Rectal smooth muscle tissue (tissue), 1 donor: ENCODE data around the gene CASTOR1.

Source experiments
- H3K27ac ChIP-seq: one replicate; pipeline ENCODE4 v1.7.0; 2013; ENCODE audit warnings: low read depth, low read length, inconsistent platforms
- H3K27me3 ChIP-seq: one replicate; pipeline ENCODE4 v1.7.0; 2013; ENCODE audit warnings: low read length; ENCODE audit not compliant: control insufficient read depth, insufficient read depth
- H3K36me3 ChIP-seq: one replicate; pipeline ENCODE4 v1.7.0; 2013; ENCODE audit warnings: low read length; ENCODE audit not compliant: control insufficient read depth, insufficient read depth
- H3K4me1 ChIP-seq: one replicate; pipeline ENCODE4 v1.7.0; 2013; ENCODE audit warnings: low read length; ENCODE audit not compliant: control insufficient read depth, insufficient read depth
- H3K4me3 ChIP-seq: one replicate; pipeline ENCODE4 v1.7.0; 2013; ENCODE audit warnings: low read length
- H3K9ac ChIP-seq: one replicate; pipeline ENCODE4 v1.7.0; 2013; ENCODE audit warnings: low read length

CASTOR1 gene

DNA sequence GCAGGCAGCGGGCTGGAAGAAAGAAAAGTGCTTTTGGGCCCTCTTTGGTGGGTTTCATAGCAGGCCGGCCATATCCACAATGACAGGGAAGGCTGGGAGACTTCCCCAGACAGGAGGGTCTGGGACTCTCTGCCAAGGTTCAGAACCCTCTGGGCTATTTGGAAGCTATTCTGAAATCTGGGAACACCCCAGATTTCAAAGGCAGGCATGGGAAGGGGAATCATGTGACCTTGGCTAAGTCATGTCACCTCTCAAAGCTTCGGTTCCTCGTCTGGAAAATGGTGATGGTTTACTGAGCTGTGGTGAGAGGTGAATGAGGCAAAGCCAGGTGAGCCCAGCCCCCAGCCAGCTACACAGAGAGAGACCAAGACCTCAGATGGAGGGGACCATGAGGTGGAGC, 4.6 kb downstream of the CASTOR1 start:
- Histone ChIP-seq H3K27me3 (no peaks in the 10 kb centered on the region), H3K9ac (no peak overlapping the region), H3K36me3 (no peaks in the 10 kb centered on the region), H3K27ac (no peak overlapping the region), H3K4me1 (peaks cover 5% of the 10 kb centered on the region), H3K4me3 (no peak overlapping the region)

DNA sequence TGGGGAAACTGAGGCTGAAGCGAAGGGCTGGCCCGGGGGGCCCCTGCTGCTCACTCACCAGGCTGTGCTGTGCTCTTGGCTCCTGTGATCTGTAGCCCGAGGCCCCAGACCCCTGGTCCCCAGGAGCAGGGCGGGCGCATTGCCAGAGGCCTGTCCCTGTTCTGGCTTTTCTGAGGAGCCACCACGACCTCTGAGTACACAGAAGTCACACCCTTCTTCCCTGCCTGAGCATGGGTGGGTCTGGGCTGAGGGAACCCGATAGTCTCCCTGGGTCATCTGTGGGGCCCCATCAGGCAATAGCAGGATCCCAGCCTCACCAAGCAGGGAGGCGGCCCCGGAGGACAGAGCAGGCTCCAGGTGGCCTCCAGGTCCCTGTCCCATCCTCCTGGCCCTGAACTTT, 5.1 kb downstream of the CASTOR1 start:
- H3K4me3 ChIP-seq: no peak overlapping the region
- no peak overlapping the region for H3K27ac ChIP-seq
- no peaks in the 10 kb centered on the region for H3K36me3 ChIP-seq
- H3K27me3 ChIP-seq: no peaks in the 10 kb centered on the region
- H3K9ac ChIP-seq: no peak overlapping the region
- peaks cover 5% of the 10 kb centered on the region for H3K4me1 ChIP-seq

DNA sequence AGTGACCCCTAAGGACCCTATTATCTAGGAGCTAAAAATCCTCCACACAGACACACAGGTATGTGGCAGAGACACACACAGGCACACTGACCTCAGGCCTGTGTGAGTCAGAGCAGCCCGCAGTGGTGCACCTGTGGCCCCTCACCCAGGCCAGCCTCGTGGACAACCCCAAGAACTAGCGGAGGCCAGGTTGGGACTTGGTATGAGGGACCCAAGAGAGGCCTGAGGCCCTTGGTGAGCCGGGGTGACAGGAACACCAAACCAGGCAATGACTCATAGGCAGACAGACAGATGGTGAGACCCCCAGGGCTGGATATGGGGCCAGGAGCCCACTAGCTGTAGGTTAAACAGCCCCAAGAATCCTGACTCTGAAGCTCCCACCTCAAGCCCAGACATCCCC, 6.0 kb downstream of the CASTOR1 start:
- Histone ChIP-seq H3K27ac (no peak overlapping the region), H3K36me3 (no peaks in the 10 kb centered on the region), H3K4me1 (peaks cover under 1% of the 10 kb centered on the region), H3K4me3 (no peak overlapping the region), H3K9ac (no peak overlapping the region), H3K27me3 (no peaks in the 10 kb centered on the region)

DNA sequence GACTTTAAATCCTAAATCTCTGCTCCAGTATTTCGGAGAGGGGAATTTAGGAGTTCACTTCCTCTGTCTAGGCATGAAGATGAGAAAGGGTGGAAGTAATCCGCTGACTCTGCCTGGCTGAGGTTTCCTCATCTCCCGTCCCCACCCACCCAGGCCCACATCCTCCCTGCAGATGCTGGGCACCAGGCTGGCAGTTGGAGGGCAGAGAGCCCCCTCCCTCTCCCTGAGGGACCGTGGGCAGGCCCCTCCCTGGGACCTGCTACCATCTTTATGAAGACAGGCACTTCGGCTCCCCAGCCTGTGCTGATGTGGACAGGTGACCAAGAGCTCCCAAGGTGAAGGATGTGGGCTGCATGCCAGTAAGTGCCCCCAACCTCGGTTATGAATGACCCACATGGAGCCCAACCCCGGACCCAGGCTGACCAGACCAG, 6.7 kb downstream of the CASTOR1 start:
- Histone ChIP-seq H3K4me3 (no peak overlapping the region), H3K36me3 (no peaks in the 10 kb centered on the region), H3K9ac (no peak overlapping the region), H3K27ac (no peak overlapping the region), H3K27me3 (no peaks in the 10 kb centered on the region), H3K4me1 (no peaks in the 10 kb centered on the region)

DNA sequence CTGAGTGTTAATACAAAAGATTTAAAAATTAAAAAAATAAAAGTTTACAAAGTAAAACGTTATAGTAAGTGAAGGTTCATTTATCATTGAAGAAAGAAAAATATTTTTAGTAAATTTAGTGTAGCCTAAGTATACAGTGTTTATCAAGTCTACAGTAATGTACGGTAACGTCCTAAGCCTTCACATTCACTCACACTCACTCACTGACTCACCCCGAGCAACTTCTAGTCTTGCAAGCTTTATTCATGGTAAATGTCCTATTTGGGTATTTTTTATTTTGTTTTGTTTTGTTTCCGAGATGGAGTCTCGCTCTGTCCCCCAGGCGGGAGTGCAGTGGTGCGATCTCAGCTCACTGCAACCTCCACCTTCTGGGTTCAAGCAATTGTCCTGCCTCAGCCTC, 8.8 kb downstream of the CASTOR1 start:
- Histone ChIP-seq H3K27ac (no peak overlapping the region), H3K4me3 (no peak overlapping the region), H3K36me3 (no peaks in the 10 kb centered on the region), H3K27me3 (no peaks in the 10 kb centered on the region), H3K4me1 (no peaks in the 10 kb centered on the region), H3K9ac (no peak overlapping the region)

DNA sequence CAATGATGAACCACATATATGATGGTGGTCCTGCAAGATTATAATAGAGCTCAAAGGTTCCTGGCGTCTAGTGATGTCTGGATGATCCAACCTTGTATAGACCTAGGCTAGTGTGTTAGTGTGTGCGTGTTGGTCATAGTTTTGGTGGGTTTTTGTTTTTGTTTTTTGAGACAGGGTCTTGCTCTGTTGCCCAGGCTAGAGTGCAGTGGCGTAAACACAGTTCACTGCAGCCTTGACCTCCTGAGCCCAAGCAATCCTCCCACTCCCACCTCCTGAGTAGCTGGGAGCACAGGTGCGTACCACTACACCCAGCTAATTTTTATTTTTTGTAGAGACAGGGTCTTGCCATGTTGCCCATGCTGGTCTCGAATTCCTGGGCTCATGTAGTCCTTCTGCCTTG, 9.4 kb downstream of the CASTOR1 start:
- H3K4me3 ChIP-seq: no peak overlapping the region
- no peaks in the 10 kb centered on the region for H3K27me3 ChIP-seq
- H3K27ac ChIP-seq: no peak overlapping the region
- no peaks in the 10 kb centered on the region for H3K36me3 ChIP-seq
- H3K4me1 ChIP-seq: no peaks in the 10 kb centered on the region
- H3K9ac ChIP-seq: no peak overlapping the region

DNA sequence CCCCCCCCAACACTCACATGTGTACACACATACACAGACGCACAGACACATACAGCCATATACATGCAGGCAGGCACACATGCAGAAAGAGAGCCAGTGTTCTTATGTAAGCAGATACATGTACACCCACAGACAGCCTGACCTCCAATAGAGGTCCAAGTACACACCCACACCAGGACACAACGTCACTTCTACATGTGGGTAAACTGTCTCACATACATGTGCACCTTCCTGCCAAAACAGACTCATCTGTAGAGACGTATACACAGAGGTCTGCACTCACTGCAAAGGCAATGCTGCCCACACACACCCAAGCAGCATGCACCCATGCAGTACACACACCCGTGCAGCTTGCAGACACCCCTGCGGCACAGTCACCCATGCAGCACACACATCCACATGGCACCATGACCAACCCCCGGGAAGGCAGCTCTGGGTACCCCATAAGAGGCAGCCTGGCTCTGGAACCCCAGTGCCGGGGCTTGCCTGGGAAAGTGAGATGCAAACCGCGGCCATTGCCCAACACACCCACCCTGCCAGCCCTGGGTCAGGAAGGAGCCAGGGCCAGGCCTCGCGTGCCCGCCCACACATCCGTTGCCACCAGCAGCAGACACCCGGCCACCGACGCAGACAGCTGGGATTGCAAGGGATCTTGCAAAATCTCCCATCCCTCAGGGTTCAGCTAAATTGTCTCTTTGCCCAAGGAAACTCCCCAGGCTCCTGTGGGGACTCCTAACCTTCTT, 10.1 kb downstream of the CASTOR1 start:
- H3K27ac ChIP-seq: no peak overlapping the region
- no peaks in the 10 kb centered on the region for H3K36me3 ChIP-seq
- no peak overlapping the region for H3K4me3 ChIP-seq
- H3K27me3 ChIP-seq: no peaks in the 10 kb centered on the region
- no peaks in the 10 kb centered on the region for H3K4me1 ChIP-seq
- H3K9ac ChIP-seq: no peak overlapping the region

DNA sequence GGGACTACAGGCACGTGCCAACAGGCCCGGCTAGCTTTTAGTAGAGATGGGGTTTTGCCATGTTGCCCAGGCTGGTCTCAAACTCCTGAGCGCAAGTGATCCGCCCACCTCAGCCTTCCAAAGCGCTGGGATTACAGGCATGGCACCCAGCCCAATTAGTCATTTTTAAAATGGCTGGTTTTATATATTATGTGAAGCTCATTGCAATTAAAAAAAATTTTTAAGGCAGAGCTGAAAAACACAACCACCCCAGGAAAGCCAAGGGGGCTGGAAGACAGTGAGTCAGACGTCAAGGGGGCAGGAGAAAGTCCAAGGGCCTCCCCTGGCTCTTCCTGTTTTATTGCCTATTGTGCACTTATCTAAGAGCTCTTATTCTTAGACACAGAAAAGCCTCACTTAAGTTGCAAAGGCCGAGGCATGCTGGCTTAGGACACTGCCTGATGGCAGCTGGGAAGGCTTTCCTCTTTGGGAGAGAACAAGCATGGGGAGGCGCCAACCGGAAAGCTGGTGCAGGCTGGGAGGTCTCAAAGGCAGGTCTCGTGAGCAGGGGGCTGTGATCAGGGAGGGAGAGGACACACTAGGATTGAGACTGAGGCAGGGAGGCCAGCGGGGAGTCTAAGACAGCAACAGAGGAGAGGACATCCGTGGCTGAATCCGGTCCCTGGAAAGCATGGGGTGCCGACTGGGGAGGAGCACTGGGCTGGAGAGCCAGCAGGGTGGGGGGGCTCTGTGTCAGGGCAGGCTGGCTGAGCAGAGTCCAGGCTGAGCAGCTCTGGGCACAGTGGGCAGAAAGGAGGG, 11.6 kb downstream of the CASTOR1 start:
- H3K4me3 ChIP-seq: no peak overlapping the region
- H3K27ac ChIP-seq: no peak overlapping the region
- no peak overlapping the region for H3K9ac ChIP-seq
- H3K4me1 ChIP-seq: no peaks in the 10 kb centered on the region
- H3K36me3 ChIP-seq: no peaks in the 10 kb centered on the region
- H3K27me3 ChIP-seq: no peaks in the 10 kb centered on the region

DNA sequence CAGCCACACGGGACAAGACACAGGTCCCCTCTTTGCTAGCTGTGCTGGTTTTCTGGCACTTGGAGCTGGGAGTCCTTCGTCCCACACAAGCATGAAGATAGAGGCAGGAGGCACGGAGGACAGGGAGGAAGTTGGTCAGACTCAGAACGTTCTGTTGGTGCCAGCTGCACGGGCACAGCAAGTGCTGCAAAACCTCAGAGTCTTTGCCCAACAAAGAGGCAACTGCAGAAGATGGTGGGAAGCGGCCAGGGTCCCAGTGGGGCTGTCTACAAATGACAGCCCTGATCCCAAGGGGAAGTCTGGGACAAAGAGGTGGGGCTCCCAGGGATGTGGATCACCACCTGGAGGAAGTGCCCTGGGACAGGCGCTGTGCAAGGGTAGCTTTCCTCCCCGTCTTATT, 13.3 kb downstream of the CASTOR1 start:
- no peaks in the 10 kb centered on the region for H3K36me3 ChIP-seq
- no peak overlapping the region for H3K9ac ChIP-seq
- no peaks in the 10 kb centered on the region for H3K4me1 ChIP-seq
- H3K27me3 ChIP-seq: no peaks in the 10 kb centered on the region
- no peak overlapping the region for H3K4me3 ChIP-seq
- no peak overlapping the region for H3K27ac ChIP-seq

DNA sequence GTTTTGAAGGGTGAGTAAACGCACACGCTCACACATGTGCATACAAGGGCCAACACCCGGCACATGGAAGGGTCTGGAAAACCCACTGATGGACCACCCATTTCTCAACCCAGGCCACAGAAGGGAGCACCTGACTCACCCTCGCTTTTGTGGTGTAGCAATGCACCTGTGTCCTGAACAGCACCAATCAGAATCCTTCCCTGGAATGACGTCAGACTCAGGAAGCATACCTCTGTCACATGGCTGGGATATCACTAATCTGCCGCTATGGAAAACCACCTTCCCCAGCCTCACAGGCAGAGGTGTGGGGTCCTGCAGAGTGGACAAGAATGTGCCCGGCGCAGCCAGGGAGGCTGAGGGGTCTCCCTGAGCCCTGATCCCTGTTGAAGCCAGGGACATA, 13.7 kb downstream of the CASTOR1 start:
- no peaks in the 10 kb centered on the region for H3K36me3 ChIP-seq
- H3K4me3 ChIP-seq: no peak overlapping the region
- H3K4me1 ChIP-seq: no peaks in the 10 kb centered on the region
- no peak overlapping the region for H3K27ac ChIP-seq
- H3K27me3 ChIP-seq: no peaks in the 10 kb centered on the region
- H3K9ac ChIP-seq: no peak overlapping the region

DNA sequence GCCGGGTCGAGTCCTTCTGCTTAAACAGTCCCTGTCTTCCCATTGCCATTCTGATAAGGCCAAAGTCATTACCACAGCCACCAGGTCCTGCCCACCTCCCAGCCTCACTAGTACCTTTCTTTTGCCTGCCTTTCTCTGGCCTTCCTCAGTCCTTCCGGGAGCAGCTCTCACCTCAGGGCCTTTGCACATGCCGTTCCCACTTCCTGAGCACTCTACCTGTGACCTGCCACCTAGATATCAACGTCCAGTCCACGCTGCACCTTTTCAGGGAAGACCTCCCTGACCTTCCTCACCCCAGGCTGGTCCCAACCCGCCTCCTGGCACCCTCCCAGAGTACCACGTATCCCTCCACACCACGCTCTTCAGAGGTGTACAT, 14.9 kb downstream of the CASTOR1 start:
- H3K27ac ChIP-seq: no peak overlapping the region

DNA sequence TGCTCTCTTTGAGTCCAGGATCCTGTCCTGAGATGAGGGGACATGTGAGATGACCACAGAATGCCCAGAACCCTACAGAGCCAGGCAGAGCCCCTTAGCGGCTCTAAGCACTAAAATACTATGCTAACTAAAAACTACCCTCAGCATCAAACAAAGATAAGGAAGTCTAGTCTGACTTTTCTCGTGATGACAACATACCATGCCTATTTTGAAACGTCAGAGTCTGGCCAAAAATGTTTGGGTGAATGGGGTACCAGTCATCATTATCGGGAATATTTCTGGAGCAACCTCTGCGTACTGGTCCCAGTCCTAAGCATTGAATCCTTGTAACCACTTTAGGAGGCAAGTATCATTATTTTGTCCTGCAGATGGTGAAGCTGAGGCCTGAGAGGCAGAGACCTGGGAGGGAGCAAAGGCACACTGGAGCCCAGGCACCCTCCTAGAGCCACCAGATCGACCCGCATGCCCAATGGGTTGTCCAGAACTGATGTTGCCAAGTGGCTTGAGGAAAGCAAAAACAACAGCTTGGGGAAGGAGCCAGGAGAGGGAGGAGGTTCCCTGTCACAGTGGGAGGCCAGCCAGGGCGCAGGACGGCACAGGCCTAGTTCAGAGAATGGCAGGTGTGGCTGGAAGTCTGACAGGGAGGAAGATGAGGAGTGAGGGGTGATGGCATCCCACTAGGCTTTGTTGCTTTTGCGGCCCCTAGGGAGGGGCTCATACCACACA, 15.4 kb downstream of the CASTOR1 start:
- Histone ChIP-seq H3K36me3 (no peaks in the 10 kb centered on the region), H3K27me3 (no peaks in the 10 kb centered on the region), H3K4me1 (no peaks in the 10 kb centered on the region), H3K4me3 (no peak overlapping the region), H3K9ac (no peak overlapping the region), H3K27ac (no peak overlapping the region)

More for the DNA sequence above, 14.9 kb downstream of the CASTOR1 start:
- no peak overlapping the region for H3K9ac ChIP-seq
- no peaks in the 10 kb centered on the region for H3K4me1 ChIP-seq
- H3K27me3 ChIP-seq: no peaks in the 10 kb centered on the region
- no peaks in the 10 kb centered on the region for H3K36me3 ChIP-seq
- H3K4me3 ChIP-seq: no peak overlapping the region
